ENCODE results near the gene PITRM1.
"Not testable (repeated sequence)": the region's sequence is repeated elsewhere in the genome, so short reads cannot be mapped to it uniquely, and the experiment has no call there.

PITRM1 gene

DNA sequence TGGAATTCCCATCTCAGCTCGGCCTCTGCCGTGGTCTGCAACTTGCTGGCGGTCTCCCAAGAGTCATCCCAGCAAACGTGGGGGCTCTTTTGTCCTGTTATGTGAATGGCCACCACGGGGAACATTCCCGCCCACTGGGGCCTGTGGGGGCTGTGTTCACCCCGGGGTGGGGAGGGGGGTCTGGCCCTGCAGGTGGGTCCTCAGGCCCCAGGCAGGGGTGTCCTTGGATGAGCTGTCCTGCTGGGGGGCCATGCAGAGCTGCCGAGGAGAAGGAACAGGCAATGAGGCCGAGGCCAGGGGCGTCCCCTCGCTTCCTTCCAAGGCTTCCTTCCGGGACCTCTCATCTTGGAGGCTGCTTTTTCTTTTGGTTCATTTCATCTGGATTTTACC lies 24.4 kb upstream of the PITRM1 start:
- DNase-seq = no peak

DNA sequence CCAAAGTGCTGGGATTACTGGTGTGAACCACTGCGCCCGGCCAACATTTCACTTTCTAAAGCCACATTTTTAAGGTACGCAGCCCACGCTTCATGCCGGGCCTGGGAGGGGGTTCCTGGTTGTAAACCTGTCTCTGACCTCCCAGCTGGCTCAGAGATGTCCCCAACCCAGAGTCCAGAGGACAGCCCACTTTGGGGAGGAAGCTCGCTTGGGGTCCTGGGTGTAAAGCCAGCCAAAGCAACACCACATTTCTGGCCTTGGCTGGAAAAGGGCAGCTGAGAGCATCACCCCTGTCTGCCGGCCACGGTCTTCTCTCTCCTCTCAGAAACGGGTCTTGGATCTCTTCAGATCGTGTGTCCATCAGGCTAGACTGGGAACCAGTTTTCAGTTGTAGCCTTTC lies 23.9 kb upstream of the PITRM1 start:
- DNase-seq = no peak

DNA sequence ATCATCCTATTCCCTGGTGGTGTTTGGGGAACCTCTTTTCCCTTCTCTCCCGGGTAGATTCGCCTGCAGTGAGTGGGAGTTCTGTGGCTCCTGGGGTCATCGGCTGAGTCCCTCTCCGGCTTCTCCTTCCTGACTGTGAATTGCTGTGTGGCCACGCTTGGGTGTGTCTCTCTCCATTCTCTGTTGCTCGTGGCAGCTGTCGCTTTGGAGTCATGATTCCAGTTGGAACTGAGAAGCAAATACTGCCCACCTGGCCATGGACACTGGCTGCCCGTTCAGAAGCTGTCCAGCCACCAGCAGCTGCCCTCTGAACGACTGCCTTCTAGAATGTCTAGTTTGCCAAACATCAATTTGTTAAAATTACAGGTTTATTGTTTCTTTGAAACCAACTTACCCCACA lies 23.1 kb upstream of the PITRM1 start:
- no peak for DNase-seq

DNA sequence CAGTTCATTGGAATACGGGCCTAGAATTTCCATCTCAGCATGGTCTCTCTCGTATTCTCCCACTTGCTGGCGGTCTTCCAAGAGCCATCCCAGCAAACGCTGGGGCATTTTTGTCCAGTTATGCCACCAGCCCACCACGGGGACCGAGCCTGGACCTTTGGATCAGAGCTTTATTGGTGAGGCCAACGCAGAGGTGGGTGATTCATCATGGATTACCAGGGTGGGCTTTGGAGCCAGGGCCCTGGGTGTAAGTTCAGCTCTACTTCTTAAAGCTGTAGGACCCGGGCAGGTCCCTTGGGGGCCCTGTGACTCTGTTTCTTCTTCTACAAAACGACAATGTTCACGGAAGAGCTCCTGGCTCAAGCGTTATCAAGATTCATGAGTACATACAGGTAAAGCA lies 22.7 kb upstream of the PITRM1 start:
- no peak for DNase-seq

- no peak for DNase-seq
Measured at GRCh38 chr10:3194871-3195270, 22.3 kb upstream of the PITRM1 start.

GRCh38 chr10:3193751-3194150 lies 21.2 kb upstream of the PITRM1 start:
- no peak for DNase-seq

DNA sequence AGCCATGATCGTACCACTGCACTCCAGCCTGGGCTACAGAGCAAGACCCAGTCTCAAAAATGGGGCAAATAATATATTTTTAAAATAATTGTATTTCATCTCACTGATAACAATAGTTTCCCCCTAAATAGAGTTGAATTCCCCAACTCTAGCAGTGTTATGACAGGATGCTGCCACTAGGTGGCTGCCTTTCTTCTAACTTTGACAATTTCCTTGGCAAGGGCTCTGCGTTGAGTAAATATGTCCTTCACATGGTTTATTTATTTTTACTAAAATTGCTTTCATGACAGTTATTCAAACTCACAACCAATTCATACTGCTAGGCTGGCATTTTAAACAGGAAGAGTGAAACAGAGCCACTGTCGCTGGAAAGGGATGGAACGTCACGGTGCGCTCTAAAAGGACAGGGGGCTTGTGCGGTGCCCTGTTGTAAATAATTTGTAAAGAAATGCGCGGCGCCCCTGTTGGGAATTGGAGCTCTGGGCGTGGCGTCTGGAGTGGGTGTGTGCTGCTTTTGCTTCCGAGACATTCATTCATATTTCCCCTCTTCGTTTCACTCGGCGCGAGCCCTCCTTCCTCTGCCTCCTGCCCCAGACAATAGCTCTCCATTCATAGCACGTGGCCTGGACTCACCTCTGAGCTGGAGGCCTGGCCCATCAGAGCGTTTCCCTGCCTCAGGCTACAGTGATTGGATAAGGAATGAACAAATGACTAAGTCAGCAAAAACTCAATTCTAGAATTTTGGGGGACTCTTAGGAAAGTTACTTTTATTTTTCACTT lies 20.5 kb upstream of the PITRM1 start:
- DNase-seq = no peak

DNA sequence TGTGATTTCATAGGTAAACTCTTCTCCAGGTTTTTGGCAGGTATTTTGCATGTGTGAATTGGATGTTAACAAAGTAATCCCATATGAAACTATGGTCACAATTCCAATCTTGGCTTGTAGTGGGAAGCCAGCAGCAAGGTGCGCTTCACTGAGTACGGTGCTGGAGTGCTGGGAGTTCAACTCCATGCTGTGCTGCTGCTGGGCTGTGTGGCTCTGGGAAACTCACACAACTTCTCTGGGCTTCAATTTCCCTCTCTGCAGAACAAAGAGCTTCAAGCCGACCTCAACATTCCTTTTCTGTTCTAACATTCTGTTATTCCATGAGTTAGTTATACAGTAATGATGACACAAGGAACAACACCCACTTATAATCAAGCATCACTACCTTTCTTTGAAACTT lies 18.2 kb upstream of the PITRM1 start:
- DNase-seq = no peak

GRCh38 chr10:3187229-3187628 lies 14.6 kb upstream of the PITRM1 start:
- DNase-seq = not testable (repeated sequence)

GRCh38 chr10:3186368-3186767 lies 13.8 kb upstream of the PITRM1 start:
- DNase-seq = no peak

GRCh38 chr10:3185386-3185785 lies 12.8 kb upstream of the PITRM1 start:
- DNase-seq = no peak

GRCh38 chr10:3180355-3181025 lies 7.9 kb upstream of the PITRM1 start:
- no peak for DNase-seq

DNA sequence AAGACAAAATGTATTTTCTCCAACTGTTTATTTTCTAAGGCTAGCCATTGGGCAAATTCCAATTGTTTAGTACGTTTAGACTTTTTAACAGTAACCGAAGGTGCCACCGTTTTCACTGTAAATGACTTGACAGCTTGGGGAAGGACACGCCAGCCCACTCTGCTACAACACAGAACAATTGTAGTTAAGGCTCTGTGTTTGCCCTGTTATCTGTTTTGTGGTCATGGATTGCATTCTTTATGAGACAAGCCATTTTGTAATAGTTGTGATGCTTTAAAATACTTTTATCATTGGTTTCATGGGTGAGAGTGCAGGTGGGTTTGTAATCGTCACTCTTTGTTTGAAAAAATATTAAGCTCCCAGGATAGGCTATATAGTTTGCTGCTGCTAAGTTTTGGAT lies 6.6 kb upstream of the PITRM1 start:
- no peak for DNase-seq

- DNase-seq = no peak
Measured at GRCh38 chr10:3178042-3178441, 5.5 kb upstream of the PITRM1 start.

DNA sequence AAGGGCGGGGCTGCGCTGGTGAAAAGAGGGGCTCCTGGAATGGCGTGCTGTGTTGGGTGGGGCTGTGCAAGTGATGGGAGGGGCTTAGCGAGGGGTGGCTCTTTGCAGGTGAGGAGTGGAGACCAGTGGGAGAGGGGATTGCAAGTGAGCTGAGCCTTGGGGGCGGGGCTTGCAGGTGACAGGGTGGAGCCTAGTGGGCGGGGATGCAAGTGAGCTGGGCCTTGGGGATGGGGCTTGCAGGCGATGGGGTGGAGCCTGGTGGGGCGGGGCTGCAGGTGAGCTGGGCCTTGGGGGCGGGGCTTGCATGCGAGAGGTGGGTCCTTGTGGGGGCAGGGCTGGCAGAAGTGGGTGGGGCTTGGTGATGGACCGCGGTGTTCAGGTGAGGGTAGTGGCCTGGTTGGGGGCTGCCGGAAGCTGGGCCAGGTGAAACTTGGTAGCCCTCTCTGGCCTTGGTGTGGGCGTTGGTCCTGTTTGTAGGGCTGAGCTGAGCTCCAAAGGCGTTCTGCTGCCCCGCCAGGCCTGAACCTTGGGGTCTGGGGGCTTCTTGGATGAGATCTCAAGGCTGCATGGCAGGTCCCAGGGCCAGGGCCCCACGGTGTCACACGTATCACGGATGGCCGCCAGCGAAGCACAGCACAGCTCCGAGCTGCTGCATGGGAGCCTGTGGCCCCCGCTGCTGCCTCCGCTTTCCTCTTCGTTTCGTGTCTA lies 743 bp upstream of the PITRM1 start:
- peak; percentile 67 for DNase-seq

- DNase-seq = no peak
Measured at GRCh38 chr10:3172081-3172445, 519 bp downstream of the PITRM1 start.

DNA sequence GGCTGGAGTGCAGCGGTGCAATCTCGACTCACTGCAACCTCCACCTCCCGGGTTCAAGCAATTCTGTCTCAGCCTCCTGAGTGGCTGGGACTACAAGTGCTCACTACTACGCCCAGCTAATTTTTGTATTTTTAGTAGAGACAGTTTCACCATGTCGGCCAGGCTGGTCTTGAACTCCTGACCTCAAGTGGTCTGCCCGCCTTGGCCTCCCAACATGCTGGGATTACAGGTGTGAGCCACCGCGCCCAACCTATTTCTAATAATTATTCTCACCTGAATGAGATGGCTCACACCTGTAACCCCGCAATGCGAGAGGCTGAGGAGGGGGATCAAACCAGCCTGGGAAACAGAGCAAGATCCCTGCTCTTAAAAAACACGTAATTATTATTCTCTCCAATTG lies 1.1 kb downstream of the PITRM1 start:
- not testable (repeated sequence) for DNase-seq

DNA sequence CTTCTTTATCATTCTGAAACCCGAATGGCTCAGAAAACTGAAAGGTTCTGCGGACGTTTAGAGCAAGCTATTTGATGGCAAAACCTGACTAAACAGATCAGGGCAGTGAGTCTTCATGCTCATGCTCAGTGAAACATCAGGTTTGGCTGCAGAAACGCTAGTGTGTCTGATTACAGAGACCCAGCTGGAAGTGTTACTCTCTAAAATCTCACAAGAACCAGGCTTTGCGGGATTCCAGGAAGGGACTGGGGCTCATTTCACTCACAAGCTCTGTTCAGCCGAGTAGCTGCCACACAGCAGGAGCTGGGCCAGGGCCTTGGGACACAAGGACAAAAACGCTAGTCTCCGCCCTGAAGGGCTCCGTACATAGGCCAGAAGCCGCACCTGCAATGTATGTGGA lies 2.9 kb downstream of the PITRM1 start:
- no peak for DNase-seq

GRCh38 chr10:3169271-3169670 lies 3.3 kb downstream of the PITRM1 start:
- DNase-seq = no peak

- no peak for DNase-seq
Measured at GRCh38 chr10:3167611-3168330, 4.8 kb downstream of the PITRM1 start.

DNA sequence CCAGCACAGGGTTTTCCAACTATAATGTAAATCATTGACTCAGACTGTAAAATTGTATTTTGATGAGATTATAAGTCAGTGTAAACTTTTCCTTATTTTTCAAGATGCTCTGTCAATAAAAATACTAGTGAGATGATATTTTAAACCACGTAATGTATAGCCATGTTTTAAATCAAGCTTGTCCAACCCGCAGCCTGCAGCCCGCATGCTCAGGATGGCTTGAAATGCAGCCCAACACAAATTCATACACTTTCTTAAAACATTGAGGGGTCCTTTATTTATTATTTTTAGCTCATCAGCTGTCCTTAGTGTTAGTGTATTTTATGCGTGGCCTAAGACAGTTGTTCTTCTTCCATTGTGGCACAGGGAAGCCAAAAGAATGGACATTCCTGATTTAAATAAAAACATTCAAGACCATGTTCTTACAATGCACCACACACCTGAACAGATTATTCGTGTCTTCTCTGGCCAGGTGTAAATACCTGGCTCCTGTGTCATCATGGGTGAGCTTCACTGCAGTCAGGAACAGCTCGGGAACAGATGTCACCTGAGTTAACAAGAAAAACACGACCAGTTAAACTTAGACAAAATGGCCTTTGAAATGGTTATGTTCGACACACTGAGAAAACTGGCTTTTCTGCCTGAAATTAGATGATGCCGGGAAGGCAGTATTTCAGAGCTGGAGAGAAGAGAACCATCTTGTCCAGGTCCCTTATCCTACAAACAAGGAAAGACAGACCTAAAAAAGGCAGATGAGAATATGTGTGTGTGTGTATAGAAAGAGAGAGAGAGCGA lies 5.9 kb downstream of the PITRM1 start:
- DNase-seq = no peak

- no peak for DNase-seq
Measured at GRCh38 chr10:3165196-3165595, 7.4 kb downstream of the PITRM1 start.

- no peak for DNase-seq
Measured at GRCh38 chr10:3163879-3164278, 8.7 kb downstream of the PITRM1 start.
